SW480 (cell line): ENCODE results near the gene ZDHHC19.
"Not testable (repeated sequence)": the region's sequence is repeated elsewhere in the genome, so short reads cannot be mapped to it uniquely, and the experiment has no call there.

Experiments
- DNase-seq: peaks from one replicate; pipeline ENCODE4 v3.0.0-alpha.2; 2016; ENCODE audit warnings: low spot score

The ZDHHC19 gene

GRCh38 chr3:196210673-196211556 is at the start of gene ZDHHC19:
ZDHHC19 (minus strand) TSS chr3:196211400; CDS start chr3:196211315, 85 bp downstream.
- DNase-seq = no peak

- no peak for DNase-seq
Observed at GRCh38 chr3:196260784-196261183, 49.6 kb upstream of the ZDHHC19 start.

- DNase-seq = no peak
Observed at GRCh38 chr3:196255776-196256175, 44.6 kb upstream of the ZDHHC19 start.

GRCh38 chr3:196254376-196255283 is 43.4 kb upstream of the ZDHHC19 start:
- DNase-seq = no peak

- no peak for DNase-seq
Observed at GRCh38 chr3:196251918-196252317, 40.7 kb upstream of the ZDHHC19 start.

GRCh38 chr3:196246612-196247308 is 35.6 kb upstream of the ZDHHC19 start:
- DNase-seq = no peak

GRCh38 chr3:196244166-196244565 is 33.0 kb upstream of the ZDHHC19 start:
- DNase-seq = not testable (repeated sequence)

GRCh38 chr3:196241704-196242103 is 30.5 kb upstream of the ZDHHC19 start:
- DNase-seq = no peak

- no peak for DNase-seq
Observed at GRCh38 chr3:196240424-196240823, 29.2 kb upstream of the ZDHHC19 start.

GRCh38 chr3:196238612-196239560 is 27.7 kb upstream of the ZDHHC19 start:
- DNase-seq = no peak

- DNase-seq = no peak
Observed at GRCh38 chr3:196237203-196237602, 26.0 kb upstream of the ZDHHC19 start.

GRCh38 chr3:196236223-196236622 is 25.0 kb upstream of the ZDHHC19 start:
- DNase-seq = no peak

- DNase-seq = no peak
Observed at GRCh38 chr3:196235452-196236122, 24.4 kb upstream of the ZDHHC19 start.

GRCh38 chr3:196232882-196233251 is 21.7 kb upstream of the ZDHHC19 start:
- DNase-seq = no peak

- no peak for DNase-seq
Observed at GRCh38 chr3:196232154-196232881, 21.1 kb upstream of the ZDHHC19 start.

GRCh38 chr3:196227629-196228493 is 16.7 kb upstream of the ZDHHC19 start:
- no peak for DNase-seq

GRCh38 chr3:196227121-196227561 is 15.9 kb upstream of the ZDHHC19 start:
- DNase-seq = no peak

- no peak for DNase-seq
Observed at GRCh38 chr3:196225763-196226364, 14.7 kb upstream of the ZDHHC19 start.
